Measurements from ENCODE around the gene ARAP2. TPM values are rescaled to one million over a fixed set of nuclear protein-coding genes. Genes with fewer than 3 reads are reported as not detected.

The ARAP2 gene
- total RNA-seq, 1 donor from 2014 or later = 57.2 TPM

GRCh38 chr4:36267486-36268268 lies 23.4 kb upstream of the ARAP2 start:
- no peaks in the 10 kb centered on the region for H3K4me1 ChIP-seq
- intact Hi-C loops (cut with DNase I) = no loop called here
- TF ChIP-seq, protein P1, sequence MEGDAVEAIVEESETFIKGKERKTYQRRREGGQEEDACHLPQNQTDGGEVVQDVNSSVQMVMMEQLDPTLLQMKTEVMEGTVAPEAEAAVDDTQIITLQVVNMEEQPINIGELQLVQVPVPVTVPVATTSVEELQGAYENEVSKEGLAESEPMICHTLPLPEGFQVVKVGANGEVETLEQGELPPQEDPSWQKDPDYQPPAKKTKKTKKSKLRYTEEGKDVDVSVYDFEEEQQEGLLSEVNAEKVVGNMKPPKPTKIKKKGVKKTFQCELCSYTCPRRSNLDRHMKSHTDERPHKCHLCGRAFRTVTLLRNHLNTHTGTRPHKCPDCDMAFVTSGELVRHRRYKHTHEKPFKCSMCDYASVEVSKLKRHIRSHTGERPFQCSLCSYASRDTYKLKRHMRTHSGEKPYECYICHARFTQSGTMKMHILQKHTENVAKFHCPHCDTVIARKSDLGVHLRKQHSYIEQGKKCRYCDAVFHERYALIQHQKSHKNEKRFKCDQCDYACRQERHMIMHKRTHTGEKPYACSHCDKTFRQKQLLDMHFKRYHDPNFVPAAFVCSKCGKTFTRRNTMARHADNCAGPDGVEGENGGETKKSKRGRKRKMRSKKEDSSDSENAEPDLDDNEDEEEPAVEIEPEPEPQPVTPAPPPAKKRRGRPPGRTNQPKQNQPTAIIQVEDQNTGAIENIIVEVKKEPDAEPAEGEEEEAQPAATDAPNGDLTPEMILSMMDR (IDR thresholded peaks at IDR 0.05) = no peak
- no peak overlapping the region for H3K4me3 ChIP-seq
- H3K27ac ChIP-seq = no peak overlapping the region
- no peaks in the 10 kb centered on the region for H3K36me3 ChIP-seq
- DNase-seq (no peak), ATAC-seq (no peak)
- no peaks in the 10 kb centered on the region for H3K9me3 ChIP-seq
- no peaks in the 10 kb centered on the region for H3K27me3 ChIP-seq

DNA sequence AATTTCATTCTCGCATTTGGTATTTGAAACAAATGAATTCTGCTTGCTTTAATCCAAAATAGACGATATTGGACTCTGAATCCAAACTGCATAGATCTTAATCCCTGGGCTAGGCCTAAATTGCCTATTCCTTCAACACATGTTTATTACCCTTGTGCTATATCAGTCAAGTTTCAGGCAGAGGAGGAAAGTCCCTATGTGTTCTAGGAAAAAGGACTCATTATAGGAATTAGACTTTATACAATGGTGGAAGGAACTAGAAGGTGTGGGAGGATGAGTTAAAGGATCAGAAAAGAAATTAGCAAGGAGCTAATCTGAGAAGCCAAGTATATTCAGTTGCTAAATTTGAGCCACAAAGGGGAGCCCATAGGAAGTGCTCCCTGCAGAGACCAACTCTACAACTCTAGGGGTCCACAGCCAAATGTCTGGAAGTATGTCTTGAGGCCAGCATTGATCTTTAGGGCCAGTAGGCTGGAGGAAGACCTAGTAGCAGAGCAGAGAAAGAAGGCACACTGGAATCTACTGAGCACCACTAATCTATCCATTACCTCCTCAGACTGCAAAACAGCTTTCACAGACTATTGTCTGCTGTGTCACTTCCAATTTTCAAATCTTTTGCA lies 20.0 kb upstream of the ARAP2 start:
- TF ChIP-seq, protein P1 (IDR thresholded peaks at IDR 0.05) = no peak
- DNase-seq (no peak), ATAC-seq (no peak)
- H3K27me3 ChIP-seq = no peaks in the 10 kb centered on the region
- H3K36me3 ChIP-seq = no peaks in the 10 kb centered on the region
- H3K4me1 ChIP-seq = no peaks in the 10 kb centered on the region
- intact Hi-C loops (cut with DNase I) = no loop called here
- H3K27ac ChIP-seq = no peak overlapping the region
- H3K4me3 ChIP-seq = no peak overlapping the region
- no peaks in the 10 kb centered on the region for H3K9me3 ChIP-seq

- TF ChIP-seq, protein P1 (IDR thresholded peaks at IDR 0.05) = no peak
- H3K9me3 ChIP-seq = no peaks in the 10 kb centered on the region
- H3K4me1 ChIP-seq = no peaks in the 10 kb centered on the region
- DNase-seq = no peak
- H3K4me3 ChIP-seq = no peak overlapping the region
- H3K27ac ChIP-seq = no peak overlapping the region
- H3K36me3 ChIP-seq = no peaks in the 10 kb centered on the region
- ATAC-seq = no peak
- H3K27me3 ChIP-seq = no peaks in the 10 kb centered on the region
- intact Hi-C loops (cut with DNase I) = no loop called here
Observed at GRCh38 chr4:36260731-36261130, 16.4 kb upstream of the ARAP2 start.

GRCh38 chr4:36256398-36256891 lies 12.1 kb upstream of the ARAP2 start:
- no peaks in the 10 kb centered on the region for H3K36me3 ChIP-seq
- TF ChIP-seq, protein P1 (IDR thresholded peaks at IDR 0.05) = no peak
- ATAC-seq (no peak), DNase-seq (no peak)
- H3K27ac ChIP-seq = no peak overlapping the region
- H3K9me3 ChIP-seq = no peaks in the 10 kb centered on the region
- peaks cover 6% of the 10 kb centered on the region for H3K4me1 ChIP-seq
- no peak overlapping the region for H3K4me3 ChIP-seq
- intact Hi-C loops (cut with DNase I) = no loop called here
- no peaks in the 10 kb centered on the region for H3K27me3 ChIP-seq

- Histone ChIP-seq H3K27ac (no peak overlapping the region), H3K9me3 (no peaks in the 10 kb centered on the region), H3K27me3 (no peaks in the 10 kb centered on the region), H3K36me3 (no peaks in the 10 kb centered on the region), H3K4me1 (peaks cover 6% of the 10 kb centered on the region), H3K4me3 (no peak overlapping the region)
- intact Hi-C loops (cut with DNase I) = no loop called here
- TF ChIP-seq, protein P1 (IDR thresholded peaks at IDR 0.05) = no peak
- DNase-seq = no peak
- ATAC-seq = peak; percentile 85
Observed at GRCh38 chr4:36255577-36255976, 11.3 kb upstream of the ARAP2 start.
